ENCODE measurements around the gene SORCS3. TPM values are rescaled to one million over a fixed set of nuclear protein-coding genes. Genes with fewer than 3 reads are reported as not detected.

SORCS3 gene
- total RNA-seq, 1 experiment from 2014 or later: 0.04 TPM

GRCh38 chr10:104802941-104803340 lies 161.9 kb downstream of the SORCS3 start:
- no peak overlapping the region for H3K27ac Mint-ChIP-seq
- no peak overlapping the region for H3T11ph ChIP-seq (ENCODE audit: low read length)
- H3K4me1 Mint-ChIP-seq: peaks cover 7% of the 10 kb centered on the region in 2 experiments
- H2AFZ ChIP-seq (ENCODE audit: low read length): no peak overlapping the region
- H3K14ac ChIP-seq (ENCODE audit: insufficient read depth, low read length): no peak overlapping the region
- TF ChIP-seq, protein P1, sequence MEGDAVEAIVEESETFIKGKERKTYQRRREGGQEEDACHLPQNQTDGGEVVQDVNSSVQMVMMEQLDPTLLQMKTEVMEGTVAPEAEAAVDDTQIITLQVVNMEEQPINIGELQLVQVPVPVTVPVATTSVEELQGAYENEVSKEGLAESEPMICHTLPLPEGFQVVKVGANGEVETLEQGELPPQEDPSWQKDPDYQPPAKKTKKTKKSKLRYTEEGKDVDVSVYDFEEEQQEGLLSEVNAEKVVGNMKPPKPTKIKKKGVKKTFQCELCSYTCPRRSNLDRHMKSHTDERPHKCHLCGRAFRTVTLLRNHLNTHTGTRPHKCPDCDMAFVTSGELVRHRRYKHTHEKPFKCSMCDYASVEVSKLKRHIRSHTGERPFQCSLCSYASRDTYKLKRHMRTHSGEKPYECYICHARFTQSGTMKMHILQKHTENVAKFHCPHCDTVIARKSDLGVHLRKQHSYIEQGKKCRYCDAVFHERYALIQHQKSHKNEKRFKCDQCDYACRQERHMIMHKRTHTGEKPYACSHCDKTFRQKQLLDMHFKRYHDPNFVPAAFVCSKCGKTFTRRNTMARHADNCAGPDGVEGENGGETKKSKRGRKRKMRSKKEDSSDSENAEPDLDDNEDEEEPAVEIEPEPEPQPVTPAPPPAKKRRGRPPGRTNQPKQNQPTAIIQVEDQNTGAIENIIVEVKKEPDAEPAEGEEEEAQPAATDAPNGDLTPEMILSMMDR (conservative IDR thresholded peaks at IDR 0.05): no peak
- peaks cover 2 to 3% of the 10 kb centered on the region in 2 experiments; a peak in 3 of 5 replicates for H3K9me3 Mint-ChIP-seq
- H2BK120ac ChIP-seq (ENCODE audit: low read depth, low read length, poor library complexity, severe bottlenecking): no peak overlapping the region
- H2BK12ac ChIP-seq (ENCODE audit: insufficient read length, low read depth, low read length): no peak overlapping the region
- H3K79me1 ChIP-seq (ENCODE audit: insufficient read depth, low read depth, low read length, poor library complexity, severe bottlenecking): no peaks in the 10 kb centered on the region
- H3K27me3 Mint-ChIP-seq (ENCODE audit: low read depth): peaks cover 2% of the 10 kb centered on the region; the same call in 1 of the 2 replicates
- H3K9ac ChIP-seq (ENCODE audit: extremely low read depth, insufficient read length, low read length): no peak overlapping the region
- no peak overlapping the region for H4K91ac ChIP-seq (ENCODE audit: insufficient read length, low read depth, low read length)
- H3K23me2 ChIP-seq (ENCODE audit: insufficient read length, low read depth, low read length, poor library complexity, severe bottlenecking): no peaks in the 10 kb centered on the region
- no peak overlapping the region for H3K56ac ChIP-seq (ENCODE audit: insufficient read length, low read depth, low read length)
- no peak overlapping the region for H3K27ac ChIP-seq (ENCODE audit: insufficient read length, low read depth, low read length)
- H3K9me3 ChIP-seq (ENCODE audit: control insufficient read depth, low read depth, low read length): no peaks in the 10 kb centered on the region
- no peak overlapping the region for H3K4me3 Mint-ChIP-seq
- no peak overlapping the region for H3K23ac ChIP-seq (ENCODE audit: insufficient read length, low read depth, low read length)
- H2BK20ac ChIP-seq (ENCODE audit: low read depth, low read length, poor library complexity, severe bottlenecking): no peak overlapping the region
- no peak overlapping the region for H4K5ac ChIP-seq (ENCODE audit: insufficient read length, low read depth, low read length)
- no peaks in the 10 kb centered on the region for H4K20me1 ChIP-seq (ENCODE audit: control insufficient read depth, insufficient read depth, insufficient read length)
- H3K36me3 Mint-ChIP-seq (ENCODE audit: insufficient read depth in 1 of 3, low read depth in 3 of 3): no peaks in the 10 kb centered on the region; a peak in 2 of 7 replicates
- H2BK5ac ChIP-seq (ENCODE audit: insufficient read length, low read length): no peak overlapping the region
- no peak overlapping the region for H2AK5ac ChIP-seq (ENCODE audit: insufficient read length, low read length)
- DNase-seq: no peak
- no peaks in the 10 kb centered on the region for H3K79me2 ChIP-seq (ENCODE audit: insufficient read depth, low read length)
- H3K4me1 ChIP-seq (ENCODE audit: insufficient read depth, low read length): peaks cover 2% of the 10 kb centered on the region; the same call in 1 of the 2 replicates
- H3K27me3 ChIP-seq (ENCODE audit: insufficient read depth, low read length): no peaks in the 10 kb centered on the region
- no peak overlapping the region for H2BK15ac ChIP-seq (ENCODE audit: low read depth, low read length)
- H3K4me2 ChIP-seq (ENCODE audit: insufficient read depth, insufficient read length, low read length): no peak overlapping the region
- H3K4ac ChIP-seq (ENCODE audit: low read depth, low read length): no peak overlapping the region
- H3K18ac ChIP-seq (ENCODE audit: insufficient read length, low read depth, low read length): no peak overlapping the region
- no peak overlapping the region for H4K8ac ChIP-seq (replicated peaks; ENCODE audit: insufficient read length, low read depth, low read length)
- WGBS (ENCODE audit: extremely low coverage, insufficient read length, low lambda C conversion rate): no CpG with 5 or more reads among the region's 1 CpG

All from H9 (cell line).